Stimulated activated CD4-positive, alpha-beta T cell treated with anti-CD3 and anti-CD28 coated beads, Interleukin-2, amount 100 ng/mL, for 48 hours (primary cell): Measurements from ENCODE around the gene UMODL1.

ENCODE experiments used
- DNase-seq, 2 donors: peaks; one replicate each; pipeline ENCODE4 v3.0.0-alpha.2; 2020

The UMODL1 gene

GRCh38 chr21:42140196-42140934, 69.2 kb downstream of the UMODL1 start:
- no peak for DNase-seq

- no peak for DNase-seq
Measured at GRCh38 chr21:42141643-42142042, 70.5 kb downstream of the UMODL1 start.

- no peak for DNase-seq
Measured at GRCh38 chr21:42142141-42142540, 71.0 kb downstream of the UMODL1 start.

DNA sequence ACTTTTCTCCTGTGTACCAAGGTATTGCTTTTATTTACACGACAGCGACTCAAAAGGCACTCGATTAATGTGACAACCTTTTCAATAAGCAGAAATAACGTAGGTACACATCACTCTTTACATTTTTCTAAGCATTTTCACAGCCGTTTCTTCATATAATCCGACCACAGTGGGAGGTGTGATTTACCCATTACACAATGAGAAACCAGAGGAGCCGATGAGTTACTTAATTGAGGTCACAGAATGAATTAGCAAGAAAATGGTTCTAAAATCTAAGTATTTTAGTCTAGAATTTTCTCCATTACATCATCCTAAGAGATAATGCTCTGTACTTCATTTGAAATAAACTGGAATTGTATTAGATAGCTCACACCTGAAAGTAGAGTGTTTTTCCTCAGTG, 71.5 kb downstream of the UMODL1 start:
- DNase-seq, result no peak

GRCh38 chr21:42143111-42143510, 72.0 kb downstream of the UMODL1 start:
- DNase-seq, result no peak

GRCh38 chr21:42144221-42144620, 73.1 kb downstream of the UMODL1 start:
- no peak for DNase-seq

- no peak for DNase-seq
Measured at GRCh38 chr21:42144679-42145568, 73.8 kb downstream of the UMODL1 start.

- peak; percentile 54 to 67 for DNase-seq
Measured at GRCh38 chr21:42145569-42146272, 74.6 kb downstream of the UMODL1 start.

DNA sequence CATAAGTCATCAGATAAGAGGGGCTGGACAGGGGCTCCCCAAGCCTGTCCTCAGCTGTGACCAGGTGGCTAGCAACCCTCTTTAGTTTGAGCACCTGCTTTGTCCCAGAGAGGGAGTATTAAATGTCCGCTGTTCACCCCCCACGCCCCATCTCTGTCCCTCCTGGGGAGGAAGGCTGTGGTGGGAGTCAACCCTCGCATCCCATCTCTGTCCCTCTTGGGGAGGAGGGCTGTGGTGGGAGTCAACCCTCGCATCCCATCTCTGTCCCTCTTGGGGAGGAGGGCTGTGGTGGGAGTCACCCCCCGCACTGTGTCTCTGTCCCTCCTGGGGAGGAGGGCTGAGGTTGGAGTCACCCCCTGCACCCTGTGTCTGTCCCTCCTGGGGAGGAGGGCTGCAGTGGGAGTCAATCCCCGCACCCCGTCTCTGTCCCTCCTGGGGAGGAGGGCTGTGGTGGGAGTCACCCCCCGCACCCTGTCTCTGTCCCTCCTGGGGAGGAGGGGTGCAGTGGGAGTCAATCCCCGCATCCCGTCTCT, 75.2 kb downstream of the UMODL1 start:
- no peak for DNase-seq

- DNase-seq, result no peak
Measured at GRCh38 chr21:42146821-42147220, 75.7 kb downstream of the UMODL1 start.

DNA sequence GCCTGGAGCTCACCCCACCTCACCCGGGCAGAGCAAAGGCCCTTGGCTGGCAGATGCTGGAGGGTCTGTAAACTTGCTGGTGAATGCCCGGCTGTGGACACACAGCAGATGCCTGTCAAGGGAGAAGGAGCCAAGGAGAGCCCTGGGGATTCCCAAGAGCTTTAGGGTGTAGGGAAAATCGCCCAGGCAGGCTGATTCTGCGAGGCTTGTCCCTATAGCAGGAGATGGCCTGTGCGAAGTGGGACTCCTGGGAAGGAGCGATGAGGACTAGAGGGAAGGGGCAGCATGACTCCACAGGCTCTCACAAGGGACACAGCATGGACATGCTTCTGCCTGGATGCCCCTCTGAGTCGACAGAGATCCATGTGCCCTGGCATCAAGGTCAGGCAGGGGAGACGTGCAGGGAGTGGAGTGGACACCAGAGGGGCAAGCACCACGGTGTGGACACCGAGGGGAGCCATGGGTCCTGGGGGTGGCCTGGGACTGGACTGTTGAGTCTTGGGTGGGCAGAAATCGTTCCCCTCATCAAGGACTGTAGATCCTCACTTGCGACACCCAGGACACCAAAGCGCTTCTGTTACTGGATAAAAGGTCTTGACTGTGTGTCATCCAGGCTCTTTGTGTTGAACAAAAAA, 76.4 kb downstream of the UMODL1 start:
- DNase-seq, result no peak

- no peak for DNase-seq
Measured at GRCh38 chr21:42148097-42148496, 77.0 kb downstream of the UMODL1 start.

DNA sequence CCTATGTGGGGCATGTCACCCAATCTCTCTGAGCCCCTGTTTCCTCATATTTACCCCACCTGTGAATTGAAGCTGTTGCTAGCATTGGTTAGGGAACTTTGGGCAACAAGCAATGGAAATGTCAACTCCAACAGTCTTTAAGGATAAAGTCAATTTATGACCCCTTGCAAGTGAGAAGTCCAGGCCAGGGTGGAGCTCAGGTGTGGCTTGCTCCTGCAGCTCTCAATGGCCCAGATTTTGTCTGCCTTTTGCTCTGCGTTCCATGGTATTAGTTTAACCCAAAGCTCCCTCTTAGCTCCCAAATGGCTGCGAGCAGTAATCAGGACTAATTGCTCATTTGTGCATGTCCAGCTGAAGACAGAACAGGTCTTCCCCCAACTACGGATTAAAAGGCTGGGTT, 77.5 kb downstream of the UMODL1 start:
- DNase-seq, result no peak

- no peak for DNase-seq
Measured at GRCh38 chr21:42149656-42150473, 78.7 kb downstream of the UMODL1 start.

GRCh38 chr21:42150474-42151085, 79.5 kb downstream of the UMODL1 start:
- DNase-seq, result no peak

DNA sequence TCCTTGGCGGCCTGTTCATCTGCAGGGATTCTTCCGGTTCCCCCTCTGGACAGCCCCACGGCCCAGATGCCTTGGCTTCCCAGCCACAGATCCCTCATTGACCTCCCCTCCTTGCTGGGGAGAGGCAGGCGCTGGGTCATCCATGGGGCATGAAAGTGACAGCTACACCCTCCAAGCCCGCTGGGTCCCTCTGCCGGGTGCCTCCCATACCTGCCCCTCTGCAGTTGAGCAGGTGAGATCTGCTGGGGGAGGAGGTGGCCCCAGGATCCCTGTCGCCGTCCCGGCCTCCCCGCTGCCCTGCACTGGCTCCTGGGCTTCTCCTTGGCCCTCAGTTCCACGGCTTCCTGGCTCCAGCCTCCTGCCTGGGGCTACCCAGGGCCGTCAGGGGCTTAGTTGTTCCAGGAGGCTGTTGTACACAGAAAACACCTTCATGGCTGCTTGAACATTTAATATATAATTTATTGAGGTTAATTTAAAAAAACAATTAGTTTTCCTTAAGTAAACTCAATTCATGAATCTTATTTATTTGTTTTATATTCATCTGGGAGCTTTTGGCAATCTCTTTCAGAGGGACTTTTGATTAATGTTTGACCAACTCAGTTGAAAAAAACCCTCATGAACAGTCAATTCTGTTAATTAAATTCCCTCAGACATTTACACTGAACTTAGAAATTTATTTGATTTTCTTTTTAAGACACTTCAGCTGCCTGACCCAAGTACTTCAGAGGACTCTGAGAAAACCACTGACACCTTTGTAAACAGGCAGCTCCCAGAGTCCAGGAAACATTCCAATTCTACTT, 80.2 kb downstream of the UMODL1 start:
- no peak for DNase-seq

- DNase-seq, result no peak
Measured at GRCh38 chr21:42151948-42152220, 80.8 kb downstream of the UMODL1 start.

DNA sequence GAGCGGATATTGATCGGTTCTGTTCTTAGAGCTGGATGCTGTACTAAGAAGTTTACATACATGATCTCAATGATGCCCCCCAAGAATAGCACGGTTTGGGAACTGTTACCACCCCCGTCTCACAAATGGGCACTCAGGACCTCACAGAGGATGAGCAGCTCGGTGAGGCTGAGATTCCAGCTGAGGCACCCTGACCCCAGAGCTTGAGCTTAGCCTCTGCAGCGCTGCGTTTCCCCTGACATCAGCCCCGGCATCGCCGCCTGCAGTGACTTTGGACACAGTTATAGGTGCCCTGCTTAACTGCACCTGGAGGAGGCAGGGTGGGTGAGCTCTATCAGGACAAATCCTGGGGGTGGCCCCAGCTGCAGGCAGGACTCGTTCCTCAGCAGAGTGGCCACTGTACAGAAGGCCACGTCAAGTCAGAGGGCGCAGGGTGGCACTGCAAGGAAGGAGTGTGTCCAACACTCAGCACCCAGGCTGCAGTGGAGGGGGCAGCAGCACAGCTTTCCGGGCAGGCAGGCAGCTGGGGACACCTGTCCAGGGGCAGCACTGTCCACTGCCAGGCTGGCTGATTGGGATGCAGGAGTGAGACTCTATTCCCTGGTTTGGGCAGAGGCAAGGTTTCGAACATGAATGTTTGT, 82.0 kb downstream of the UMODL1 start:
- DNase-seq, result no peak

GRCh38 chr21:42153746-42154145, 82.6 kb downstream of the UMODL1 start:
- DNase-seq, result no peak
